ENCODE data around the gene ABHD17A. TPM values are rescaled to one million over a fixed set of nuclear protein-coding genes. Genes with fewer than 3 reads are reported as not detected.
"Not testable (repeated sequence)": the region's sequence is repeated elsewhere in the genome, so short reads cannot be mapped to it uniquely, and the experiment has no call there.

Gene ABHD17A
- total and polyA plus RNA-seq, 2 donors, result 41.9 to 99.7 TPM

DNA sequence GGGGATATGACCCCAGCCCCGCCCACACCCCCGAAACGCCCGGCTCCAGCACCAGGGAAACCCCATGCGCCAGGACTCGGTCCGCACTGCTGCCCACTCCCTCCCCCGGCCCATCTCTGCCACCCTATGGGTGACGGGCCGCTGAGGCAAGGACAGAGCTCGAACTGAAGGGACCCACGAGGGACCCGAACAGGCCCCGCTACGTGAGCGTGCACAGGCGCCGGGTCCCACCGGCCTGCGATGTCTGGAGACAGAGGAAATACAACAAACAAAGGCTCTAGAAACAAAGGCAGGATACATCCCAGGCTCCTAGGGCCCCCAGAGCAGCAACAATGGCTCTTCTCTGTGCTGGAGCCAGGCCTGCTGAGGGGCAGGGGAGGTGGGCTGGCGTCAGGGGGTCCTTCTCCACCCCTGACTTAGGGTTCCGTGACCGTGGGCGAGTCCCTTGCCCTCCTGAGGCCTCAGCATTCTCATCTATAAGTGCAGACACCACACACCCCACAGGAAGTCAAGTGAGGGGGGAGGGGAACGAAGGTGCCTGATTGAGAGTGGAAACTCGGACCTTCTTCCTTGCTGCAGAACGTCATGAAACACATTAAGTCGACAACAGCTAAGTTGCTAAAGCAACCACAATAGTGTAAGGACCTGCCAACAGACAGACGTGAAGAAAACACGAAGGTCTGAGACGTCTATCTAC, 3.1 kb downstream of the ABHD17A start:
- DNase-seq (ENCODE audit: extremely low spot score), result no peak
- Histone ChIP-seq H3K36me3 (ENCODE audit: insufficient read depth) (no peaks in the 10 kb centered on the region), H3K4me3 (ENCODE audit: low read depth, low read length) (no peak overlapping the region), H3K4me1 (ENCODE audit: insufficient read depth) (peaks cover 2% of the 10 kb centered on the region), H3K27ac (ENCODE audit: low read depth) (no peak overlapping the region)
- 67% methylated on average over 31 of the region's 31 CpGs for WGBS

DNA sequence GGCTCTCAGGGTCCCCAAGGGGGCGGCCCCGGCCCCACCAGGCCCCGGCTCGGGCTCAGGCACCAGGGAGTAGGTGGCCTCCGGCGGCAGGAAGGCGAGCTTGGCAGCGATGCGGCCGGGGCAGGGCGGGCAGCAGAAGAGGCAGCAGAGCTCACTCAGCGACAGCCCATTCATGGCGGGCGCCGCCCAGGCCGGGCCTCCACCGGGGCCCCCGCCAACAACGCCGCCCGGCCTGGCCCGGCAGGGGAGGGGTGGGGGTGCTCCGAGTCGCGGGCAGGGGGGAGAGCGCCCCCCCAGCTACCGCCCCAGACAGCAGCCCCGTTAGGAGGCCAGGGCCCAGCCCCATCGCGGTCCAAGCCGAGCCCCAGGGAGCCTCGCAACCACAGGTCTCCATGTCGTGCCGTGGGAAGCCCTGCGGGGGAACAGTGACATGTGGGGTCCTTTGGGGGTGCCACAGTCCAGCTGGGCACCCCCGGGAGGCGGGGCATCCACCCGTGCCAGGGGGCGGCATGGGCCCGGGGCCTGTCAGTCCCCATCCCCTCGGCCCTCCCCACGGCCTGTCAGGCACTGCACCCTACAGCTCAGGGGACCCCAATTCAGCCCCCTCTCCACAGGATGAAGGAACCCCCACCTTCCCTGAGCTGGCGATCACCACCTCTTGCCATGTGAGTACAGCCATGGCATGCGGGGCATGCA, 3.8 kb downstream of the ABHD17A start:
- H3K4me1 ChIP-seq (ENCODE audit: insufficient read depth); H3K27ac ChIP-seq (ENCODE audit: low read depth): not testable (repeated sequence)
- WGBS, result 76% methylated on average over 44 of the region's 44 CpGs

DNA sequence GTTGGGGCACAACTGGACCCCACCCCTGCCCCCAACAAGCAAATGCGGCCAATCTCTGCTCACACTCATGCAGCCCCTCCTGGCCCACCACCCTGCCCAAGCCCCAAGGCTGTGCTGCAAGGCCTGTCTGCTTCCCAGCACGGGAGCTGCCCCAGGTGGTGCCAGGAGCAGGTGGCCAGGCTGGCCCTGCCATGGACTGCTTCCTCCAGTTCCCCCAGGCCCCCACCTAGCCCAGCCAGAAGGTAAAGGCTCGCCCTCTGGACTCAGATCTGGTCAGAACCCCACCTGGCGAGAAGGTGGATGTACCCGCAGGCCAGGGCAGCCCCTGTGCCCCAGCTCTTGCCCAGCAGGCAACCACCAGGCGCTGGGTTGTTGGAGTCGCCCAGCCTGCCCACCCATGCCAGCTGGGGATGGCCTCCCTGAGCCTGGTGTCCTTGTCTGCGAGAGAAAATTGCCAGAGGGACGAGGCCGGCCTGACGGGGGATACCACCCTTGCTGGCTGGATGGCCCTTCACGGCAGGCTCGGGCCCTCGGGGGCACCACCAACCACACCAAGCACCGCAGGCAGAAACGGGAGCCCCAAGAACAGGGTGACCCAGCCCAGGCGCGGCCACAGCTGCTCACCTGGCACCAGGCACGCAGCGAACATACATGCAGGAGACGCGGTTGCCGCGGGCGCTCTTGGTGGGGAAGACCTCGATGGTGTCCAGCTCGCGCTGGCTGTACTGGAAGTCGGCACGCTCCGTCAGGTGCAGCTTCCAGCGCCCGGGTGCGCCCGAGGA, 4.5 kb downstream of the ABHD17A start:
- H3K27ac ChIP-seq (ENCODE audit: low read depth), result no peak overlapping the region
- H3K36me3 ChIP-seq (ENCODE audit: insufficient read depth), result no peaks in the 10 kb centered on the region
- WGBS, result 86% methylated on average over 32 of the region's 35 CpGs
- H3K4me3 ChIP-seq (ENCODE audit: low read depth, low read length), result no peak overlapping the region
- H3K4me1 ChIP-seq (ENCODE audit: insufficient read depth), result peaks cover 2% of the 10 kb centered on the region
- no peak for DNase-seq (ENCODE audit: extremely low spot score)

More for the DNA sequence above, 3.8 kb downstream of the ABHD17A start:
- DNase-seq (ENCODE audit: extremely low spot score); H3K36me3 ChIP-seq (ENCODE audit: insufficient read depth); H3K4me3 ChIP-seq (ENCODE audit: low read depth, low read length): not testable (repeated sequence)

DNA sequence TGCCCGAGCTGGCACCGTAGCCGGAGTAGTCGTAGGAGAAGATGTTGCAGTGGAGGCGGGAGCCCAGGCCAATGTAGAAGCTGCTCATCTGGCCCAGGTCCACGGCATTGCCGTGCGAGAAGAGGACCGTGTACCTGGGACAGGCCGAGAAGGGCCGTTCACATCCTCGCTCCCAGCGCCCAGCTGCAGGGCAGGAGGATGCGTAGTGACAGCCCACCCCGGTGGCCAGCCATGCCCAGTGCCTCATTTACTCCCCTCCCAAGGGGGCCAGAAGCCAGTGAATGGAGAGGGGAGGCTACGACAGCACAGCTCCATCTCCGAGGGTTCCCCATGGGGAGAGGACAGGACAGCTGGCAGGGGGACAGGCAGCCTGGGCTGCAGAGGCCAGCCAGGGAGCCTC, 5.3 kb downstream of the ABHD17A start:
- H3K36me3 ChIP-seq (ENCODE audit: insufficient read depth); DNase-seq (ENCODE audit: extremely low spot score); H3K4me1 ChIP-seq (ENCODE audit: insufficient read depth); H3K4me3 ChIP-seq (ENCODE audit: low read depth, low read length); H3K27ac ChIP-seq (ENCODE audit: low read depth): not testable (repeated sequence)
- 87% methylated on average over 17 of the region's 17 CpGs for WGBS

DNA sequence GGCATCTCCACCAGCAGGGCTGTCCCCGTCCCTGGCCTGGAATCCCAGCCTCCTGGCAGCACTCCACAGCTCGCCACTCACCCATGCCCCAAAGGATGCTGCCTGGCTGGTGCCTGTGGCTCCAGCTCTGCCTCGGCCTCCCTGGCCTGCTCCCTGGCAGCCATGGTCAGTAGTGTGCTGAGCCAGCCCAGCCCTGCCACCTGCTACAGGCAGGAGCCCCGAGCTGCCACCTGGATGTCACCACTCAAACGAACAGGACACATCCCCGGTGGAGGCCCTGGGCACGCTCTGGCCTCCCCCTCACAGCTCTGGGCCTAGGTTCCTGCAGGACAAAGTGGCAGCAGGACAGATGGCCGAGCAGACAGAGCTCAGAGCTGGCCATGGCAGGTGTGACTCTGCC, 6.7 kb downstream of the ABHD17A start:
- WGBS, result 84% methylated on average over 8 of the region's 8 CpGs
- not testable (repeated sequence) for H3K4me3 ChIP-seq (ENCODE audit: low read depth, low read length); H3K4me1 ChIP-seq (ENCODE audit: insufficient read depth); DNase-seq (ENCODE audit: extremely low spot score); H3K36me3 ChIP-seq (ENCODE audit: insufficient read depth); H3K27ac ChIP-seq (ENCODE audit: low read depth)

DNA sequence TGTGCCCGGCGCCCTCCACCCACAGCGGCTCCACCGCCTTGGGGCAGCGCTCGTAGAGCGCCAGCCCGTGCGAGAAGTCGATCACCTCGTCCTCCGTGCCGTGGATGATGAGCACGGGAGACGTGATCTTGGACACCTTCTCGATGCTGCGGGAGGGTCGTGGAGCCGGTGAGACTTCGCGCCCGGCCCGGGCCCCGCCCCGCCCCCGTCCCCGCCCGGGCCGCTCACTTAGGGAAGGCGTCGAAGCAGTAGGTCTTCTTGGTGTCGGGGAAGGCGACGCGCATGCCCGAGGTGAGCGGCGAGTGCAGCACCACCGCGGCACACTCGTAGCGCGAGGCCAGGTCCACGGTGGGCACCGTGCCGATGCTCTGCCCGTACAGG, 8.0 kb downstream of the ABHD17A start:
- DNase-seq (ENCODE audit: extremely low spot score); H3K4me1 ChIP-seq (ENCODE audit: insufficient read depth); H3K4me3 ChIP-seq (ENCODE audit: low read depth, low read length); H3K27ac ChIP-seq (ENCODE audit: low read depth); H3K36me3 ChIP-seq (ENCODE audit: insufficient read depth): not testable (repeated sequence)
- WGBS, result 59% methylated on average over 41 of the region's 47 CpGs

DNA sequence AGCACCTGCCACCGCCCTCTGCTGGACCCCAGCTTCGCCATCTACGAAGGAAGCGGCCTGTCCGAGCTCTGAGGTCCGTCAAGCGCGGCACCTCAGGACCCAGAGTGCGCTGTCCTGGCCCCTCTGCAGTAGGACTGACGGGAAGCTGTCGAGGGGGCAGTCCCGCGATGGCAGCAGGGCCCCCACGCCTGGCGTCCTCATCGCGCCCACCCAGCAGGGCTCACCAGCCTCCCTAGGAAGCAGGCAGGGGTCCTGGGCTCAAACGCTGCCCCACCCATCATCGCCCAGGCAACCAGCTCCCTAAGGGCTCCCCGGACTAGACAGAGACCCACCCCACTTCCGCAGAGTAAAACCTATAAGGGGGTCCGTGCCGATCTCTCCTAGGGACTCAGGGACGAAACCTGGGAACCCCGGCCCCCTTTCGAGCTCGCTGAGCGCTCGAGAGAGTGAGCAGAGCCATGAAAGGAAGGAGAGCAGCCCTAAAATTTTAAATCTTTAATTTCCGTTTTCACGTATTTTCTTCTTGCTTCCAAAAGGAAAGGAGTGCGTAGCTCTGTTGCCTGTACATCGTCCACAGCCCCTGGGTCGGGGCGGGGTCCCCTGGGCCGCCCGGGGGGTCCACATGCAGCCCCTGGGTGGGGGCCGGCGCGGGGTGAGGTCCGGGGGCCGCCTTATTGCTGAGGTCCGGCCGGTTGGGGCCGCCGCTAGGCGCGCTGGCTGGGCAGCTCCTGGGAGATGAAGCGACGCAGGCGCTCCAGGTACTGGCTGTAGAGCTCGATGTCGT, 8.6 kb downstream of the ABHD17A start:
- not testable (repeated sequence) for DNase-seq (ENCODE audit: extremely low spot score)
- 27% methylated on average over 46 of the region's 53 CpGs for WGBS

DNA sequence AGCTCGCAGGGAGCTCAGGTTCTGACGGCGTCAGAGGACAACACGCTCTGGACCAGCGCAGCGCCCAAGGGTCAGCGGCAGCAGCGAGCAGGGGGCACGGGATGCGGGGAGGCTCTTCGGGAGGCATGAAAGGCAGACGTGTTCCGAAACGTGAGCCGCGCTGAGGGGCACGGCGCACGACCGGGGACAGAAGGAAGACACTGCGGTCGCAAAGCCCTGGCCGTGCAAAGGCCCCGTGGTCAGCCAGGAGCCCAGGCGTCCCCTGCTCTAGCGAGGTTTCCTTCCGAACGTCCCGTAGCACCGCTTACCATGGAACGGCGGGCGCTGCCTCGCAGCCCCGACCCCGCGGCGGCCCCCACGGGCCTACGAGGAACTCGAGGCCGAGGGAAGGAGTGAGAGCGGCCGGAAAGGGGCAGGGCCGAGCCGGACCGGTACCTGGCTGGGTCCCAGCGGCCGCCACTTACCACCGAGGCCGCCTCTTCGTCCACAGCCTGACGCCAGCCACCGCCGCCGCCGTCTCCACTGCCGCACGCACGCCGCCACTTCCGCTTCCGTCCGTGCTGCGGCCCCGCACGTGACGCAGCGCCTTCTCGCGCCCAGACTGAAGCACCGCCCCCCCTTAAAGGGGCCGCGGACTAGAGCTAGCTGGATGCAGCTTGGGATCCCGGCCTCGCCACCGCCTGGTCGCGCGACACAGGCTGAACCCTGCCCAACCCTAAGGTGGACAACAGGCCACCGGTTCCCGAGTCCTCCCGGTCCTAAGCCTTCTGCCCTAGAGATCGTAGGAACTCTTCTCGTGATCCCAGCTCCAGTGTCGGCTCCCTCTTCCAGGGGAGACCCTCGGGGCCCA, 9.4 kb downstream of the ABHD17A start:
- no peak for DNase-seq (ENCODE audit: extremely low spot score)

More for the DNA sequence above, 8.6 kb downstream of the ABHD17A start:
- peak overlapping the region; percentile 73 for H3K4me3 ChIP-seq (ENCODE audit: low read depth, low read length)
- not testable (repeated sequence) for H3K4me1 ChIP-seq (ENCODE audit: insufficient read depth); H3K36me3 ChIP-seq (ENCODE audit: insufficient read depth)
- H3K27ac ChIP-seq (ENCODE audit: low read depth), result peak overlapping the region; percentile 51

DNA sequence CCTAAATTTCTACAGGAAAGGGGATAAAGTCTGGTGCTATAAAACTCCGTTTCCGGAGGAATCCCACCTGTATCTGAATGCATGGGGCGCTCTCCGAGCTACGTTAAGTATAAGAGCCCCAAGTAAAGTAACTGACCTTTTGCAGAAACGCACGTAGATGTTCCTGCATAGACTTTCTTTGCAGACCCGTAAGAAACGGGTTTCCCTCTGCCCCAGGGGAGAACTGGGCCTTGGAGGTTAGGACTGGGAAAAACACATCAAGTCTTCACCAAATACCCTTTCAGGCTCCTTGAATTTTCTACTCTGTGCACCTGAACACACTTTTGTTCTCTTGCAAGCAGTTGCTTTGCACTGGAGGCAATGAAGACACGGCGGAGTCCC, 10.0 kb downstream of the ABHD17A start:
- WGBS, result 4% methylated on average over 11 of the region's 11 CpGs
- H3K36me3 ChIP-seq (ENCODE audit: insufficient read depth); H3K4me1 ChIP-seq (ENCODE audit: insufficient read depth); DNase-seq (ENCODE audit: extremely low spot score): not testable (repeated sequence)
- peak overlapping the region; percentile 73 for H3K4me3 ChIP-seq (ENCODE audit: low read depth, low read length)
- peak overlapping the region; percentile 91 for H3K27ac ChIP-seq (ENCODE audit: low read depth)

More for the DNA sequence above, 9.4 kb downstream of the ABHD17A start:
- Histone ChIP-seq H3K4me3 (ENCODE audit: low read depth, low read length) (peak overlapping the region; percentile 73), H3K36me3 (ENCODE audit: insufficient read depth) (no peaks in the 10 kb centered on the region), H3K4me1 (ENCODE audit: insufficient read depth) (no peaks in the 10 kb centered on the region), H3K27ac (ENCODE audit: low read depth) (peak overlapping the region; percentile 91)
- WGBS, result 1% methylated on average over 87 of the region's 87 CpGs

DNA sequence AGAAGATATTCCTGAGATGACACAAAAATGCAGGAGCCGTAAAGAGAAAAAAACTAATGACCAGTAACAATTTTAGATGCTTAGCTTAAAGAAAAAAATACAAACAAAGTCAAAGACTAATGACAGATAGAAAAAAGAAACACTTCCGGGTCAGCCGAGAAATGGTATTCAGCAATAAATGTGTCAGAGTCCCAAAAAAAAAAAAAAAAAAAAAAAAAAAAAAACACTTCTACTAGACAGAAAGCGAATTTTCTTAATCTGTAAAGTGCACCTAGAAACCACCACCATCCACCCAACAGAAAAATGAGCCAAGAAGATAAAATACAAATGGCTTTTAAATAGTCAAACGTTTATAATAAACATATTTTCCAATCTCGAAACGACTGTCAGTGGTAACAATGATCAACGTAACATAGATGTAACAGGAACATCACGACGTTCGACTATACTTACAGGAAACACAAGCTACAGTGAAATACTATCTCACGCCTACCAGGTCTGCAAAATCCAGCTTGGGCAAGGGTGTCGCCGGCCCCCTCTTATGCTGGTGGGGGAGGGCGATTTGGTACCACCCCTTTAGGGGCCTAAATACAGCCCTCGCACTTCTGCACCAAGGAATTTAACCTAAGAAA, 10.6 kb downstream of the ABHD17A start:
- Histone ChIP-seq H3K36me3 (ENCODE audit: insufficient read depth) (no peaks in the 10 kb centered on the region), H3K27ac (ENCODE audit: low read depth) (no peak overlapping the region), H3K4me3 (ENCODE audit: low read depth, low read length) (peak overlapping the region; percentile 73), H3K4me1 (ENCODE audit: insufficient read depth) (no peaks in the 10 kb centered on the region)
- WGBS, result 13% methylated on average over 16 of the region's 16 CpGs
- no peak for DNase-seq (ENCODE audit: extremely low spot score)

DNA sequence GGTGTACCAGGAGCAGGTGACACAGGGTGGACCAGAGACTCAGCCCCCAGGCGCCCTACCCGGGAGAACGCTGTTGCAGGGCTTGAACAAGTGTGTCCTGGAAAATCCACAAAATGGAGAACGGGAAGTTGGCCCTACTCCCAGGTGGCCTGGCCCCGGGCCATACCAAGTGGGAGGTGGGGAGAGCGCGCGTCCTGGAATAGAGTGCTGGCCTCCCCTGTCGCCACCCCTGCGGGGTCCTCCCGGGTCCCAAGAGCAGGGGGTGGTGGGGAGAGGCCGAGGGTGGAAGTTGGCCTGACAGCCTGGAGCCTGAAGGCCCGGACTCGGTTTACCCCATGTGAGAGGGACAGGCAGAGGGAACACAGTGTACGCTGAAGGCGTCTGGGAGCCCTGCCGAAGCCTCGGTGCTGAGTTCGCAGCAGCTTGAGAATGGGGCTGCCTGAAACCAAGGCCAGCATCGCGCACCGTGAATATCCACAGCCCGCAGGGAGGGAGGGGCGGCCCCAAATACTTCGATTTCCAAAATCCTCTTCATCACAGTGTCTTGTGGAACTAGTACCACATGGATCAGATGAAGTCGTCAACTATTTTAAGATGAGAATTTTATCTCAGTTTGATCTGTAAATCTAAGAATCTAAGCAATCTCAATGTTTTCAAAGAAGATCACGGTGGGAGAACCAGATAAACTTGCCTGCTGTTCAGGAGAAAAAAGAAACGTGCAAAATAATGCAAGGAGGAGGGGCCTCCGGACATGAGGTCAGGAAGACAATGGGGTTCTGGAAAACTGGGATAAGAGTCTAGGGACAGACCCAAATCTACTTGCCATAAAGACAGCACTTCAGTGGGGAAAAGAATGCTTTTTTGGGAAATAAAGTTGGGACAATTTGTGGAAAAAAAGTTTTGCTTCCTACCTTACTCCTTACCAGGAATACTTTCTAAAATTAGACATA, 11.5 kb downstream of the ABHD17A start:
- DNase-seq (ENCODE audit: extremely low spot score), result no peak
- Histone ChIP-seq H3K4me1 (ENCODE audit: insufficient read depth) (no peaks in the 10 kb centered on the region), H3K36me3 (ENCODE audit: insufficient read depth) (no peaks in the 10 kb centered on the region), H3K27ac (ENCODE audit: low read depth) (no peak overlapping the region), H3K4me3 (ENCODE audit: low read depth, low read length) (no peak overlapping the region)
- 35% methylated on average over 29 of the region's 29 CpGs for WGBS
